Kidney (tissue), 14 donors: Measurements from ENCODE around the gene TAS2R9. TPM values are rescaled to one million over a fixed set of nuclear protein-coding genes. Genes with fewer than 3 reads are reported as not detected.

Experiments
- DNase-seq, 5 donors: peaks; one replicate each; pipeline ENCODE4 v3.0.0-alpha.2; 2013 to 2020
- FAIRE-seq: peaks from 2 replicates; lab custom pipeline; 2012; peaks lifted over from hg19 to GRCh38; lab: Jason Lieb, UNC
- H3K27ac ChIP-seq, 2 donors: one replicate each; pipeline ENCODE4 v1.7.0; 2013; ENCODE audit warnings: low read depth in 2 of 2, low read length in 2 of 2, inconsistent platforms in 1 of 2
- H3K27me3 ChIP-seq: one replicate; pipeline ENCODE4 v1.7.1; 2013; ENCODE audit warnings: low read length, inconsistent platforms; ENCODE audit not compliant: control insufficient read depth, insufficient read depth
- H3K36me3 ChIP-seq, 3 donors: one replicate each; pipeline versions ENCODE4 v1.7.0 to v1.7.1; 2013; ENCODE audit warnings: low read length in 3 of 3, control low read depth in 1 of 3, inconsistent platforms in 1 of 3; ENCODE audit not compliant: insufficient read depth in 3 of 3, control insufficient read depth in 2 of 3
- H3K4me1 ChIP-seq, 3 donors: one replicate each; pipeline versions ENCODE4 v1.7.0 to v1.7.1; 2013; ENCODE audit warnings: low read length in 3 of 3, inconsistent platforms in 1 of 3, low read depth in 1 of 3; ENCODE audit not compliant: control insufficient read depth in 2 of 3, insufficient read depth in 2 of 3
- H3K4me3 ChIP-seq, 3 donors: one replicate each; pipeline versions ENCODE4 v1.7.0 to v1.8.1; 2013; ENCODE audit warnings: low read length in 3 of 3, control low read depth in 1 of 3, inconsistent platforms in 1 of 3
- H3K9ac ChIP-seq, 3 donors: one replicate each; pipeline versions ENCODE4 v1.7.0 to v1.7.1; 2013; ENCODE audit warnings: low read length in 3 of 3, control low read depth in 1 of 3, inconsistent platforms in 1 of 3
- H3K9me3 ChIP-seq, 3 donors: one replicate each; pipeline versions ENCODE4 v1.7.0 to v1.7.1; 2013; ENCODE audit warnings: low read length in 3 of 3, control low read depth in 1 of 3, inconsistent platforms in 1 of 3; ENCODE audit not compliant: control insufficient read depth in 2 of 3, insufficient read depth in 1 of 3
- intact Hi-C: fragments of 100-400 bp; cut with DNase I; formaldehyde crosslinking; loops from one replicate; pipeline ENCODE4 v1.11.1; 2022
- polyA plus RNA-seq: library from polyadenylated mRNA; stranded (reverse); fragments of 350-450 nt; fragmentation: Illumina TruSeq; extraction: RNeasy Lipid Tissue Mini Kit (QIAGEN cat#74804); gene quantifications from one replicate; pipeline ENCODE4 v1.2.3, GENCODE V29; 2014; ENCODE audit warnings: low read depth, low replicate concordance; ENCODE audit not compliant: insufficient read depth
- total RNA-seq: library from RNA; stranded (reverse); fragmentation: NEBNext Ultra II Directional; extraction: Animal tissue kit (Norgen Biotek cat#: 25700); gene quantifications from one replicate; pipeline ENCODE4 v1.2.1, GENCODE V29; 2021
- TF ChIP-seq, protein P1 (sequence below): IDR thresholded peaks from 3 replicates; pipeline ENCODE4 v1.5.1; 2012; ENCODE audit warnings: mild to moderate bottlenecking, moderate library complexity, borderline replicate concordance; ENCODE audit not compliant: insufficient read depth; ENCODE audit errors: extremely low read depth
- donor health status: control.
- donor health status: control.
- donor health status: control.
- donor health status: control.
- donor health status: control.
- donor health status: DM: yes; HTN: yes; CAD: no.
- donor health status: Normal renal cell carcinoma (clear cell type).

The TAS2R9 gene
- total and polyA plus RNA-seq, 2 donors from 2014 or later, result not detected

DNA sequence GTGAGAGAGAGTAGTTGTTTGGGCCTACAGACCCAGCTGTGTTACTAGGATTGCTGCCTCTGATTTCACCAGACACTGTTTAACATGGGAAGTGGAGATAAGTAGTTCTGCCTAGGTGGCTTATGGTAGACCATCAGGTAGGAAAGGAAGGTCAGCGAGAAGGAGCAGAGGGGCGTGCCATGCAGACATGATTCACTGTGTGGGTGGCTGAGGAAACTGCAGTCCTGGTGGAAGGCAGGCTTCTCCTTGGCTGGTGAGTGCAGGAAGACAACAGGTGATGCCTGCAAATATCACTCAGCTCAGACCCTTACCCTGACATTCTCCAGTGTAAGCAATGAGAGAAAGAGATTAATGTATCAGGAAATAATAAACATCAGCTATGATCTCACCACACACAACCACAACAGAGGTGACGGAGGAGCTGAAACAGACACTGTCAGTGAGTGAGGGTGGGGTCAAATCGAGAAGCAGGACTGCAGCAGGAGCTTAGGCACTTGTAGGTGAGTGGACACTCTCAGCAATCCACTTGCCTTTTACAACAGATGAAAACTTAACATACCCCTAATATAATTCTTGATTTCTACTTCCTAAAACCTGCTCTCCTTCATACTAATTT, 41.4 kb upstream of the TAS2R9 start:
- TF ChIP-seq, protein P1, sequence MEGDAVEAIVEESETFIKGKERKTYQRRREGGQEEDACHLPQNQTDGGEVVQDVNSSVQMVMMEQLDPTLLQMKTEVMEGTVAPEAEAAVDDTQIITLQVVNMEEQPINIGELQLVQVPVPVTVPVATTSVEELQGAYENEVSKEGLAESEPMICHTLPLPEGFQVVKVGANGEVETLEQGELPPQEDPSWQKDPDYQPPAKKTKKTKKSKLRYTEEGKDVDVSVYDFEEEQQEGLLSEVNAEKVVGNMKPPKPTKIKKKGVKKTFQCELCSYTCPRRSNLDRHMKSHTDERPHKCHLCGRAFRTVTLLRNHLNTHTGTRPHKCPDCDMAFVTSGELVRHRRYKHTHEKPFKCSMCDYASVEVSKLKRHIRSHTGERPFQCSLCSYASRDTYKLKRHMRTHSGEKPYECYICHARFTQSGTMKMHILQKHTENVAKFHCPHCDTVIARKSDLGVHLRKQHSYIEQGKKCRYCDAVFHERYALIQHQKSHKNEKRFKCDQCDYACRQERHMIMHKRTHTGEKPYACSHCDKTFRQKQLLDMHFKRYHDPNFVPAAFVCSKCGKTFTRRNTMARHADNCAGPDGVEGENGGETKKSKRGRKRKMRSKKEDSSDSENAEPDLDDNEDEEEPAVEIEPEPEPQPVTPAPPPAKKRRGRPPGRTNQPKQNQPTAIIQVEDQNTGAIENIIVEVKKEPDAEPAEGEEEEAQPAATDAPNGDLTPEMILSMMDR, result no peak
- intact Hi-C loops, result no loop called here
- H3K9ac ChIP-seq, result no peak overlapping the region

DNA sequence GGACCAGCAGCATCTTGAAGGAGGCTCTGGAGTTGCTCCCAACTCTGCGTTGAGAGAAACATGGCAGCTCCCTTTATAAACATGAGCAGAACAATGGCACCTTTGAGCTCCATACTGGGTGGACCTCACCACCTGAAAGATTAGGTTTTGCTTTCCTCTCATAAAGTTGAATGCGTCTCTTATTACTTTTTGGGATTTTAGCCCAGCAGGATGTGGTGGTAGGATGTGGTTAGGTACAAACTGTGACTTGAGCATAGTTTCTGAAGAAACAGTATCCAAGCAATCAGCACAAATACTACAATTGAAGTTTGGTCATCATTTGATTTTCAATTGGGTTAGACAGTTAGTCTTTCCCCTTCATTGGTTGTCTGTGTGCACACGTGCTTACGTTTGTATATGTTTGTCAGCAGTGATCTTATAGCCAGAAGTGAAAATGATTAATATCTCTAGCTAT, 39.5 kb upstream of the TAS2R9 start, which contains the start of gene PRR4:
PRR4 (minus strand) TSS at position 51 of the 454 bp plus-strand sequence; CDS start at position 13, 38 bp downstream.
- TF ChIP-seq, protein P1, result no peak
- no peak for FAIRE-seq

More for the DNA sequence above, 41.4 kb upstream of the TAS2R9 start:
- DNase-seq, result no peak
- Histone ChIP-seq H3K4me1 (no peaks in the 10 kb centered on the region), H3K4me3 (no peak overlapping the region), H3K9me3 (peaks cover 0 to 1% (median 0%) of the 10 kb centered on the region in 3 donors), H3K36me3 (peaks cover 0 to 2% (median 0%) of the 10 kb centered on the region in 3 donors), H3K27ac (no peak overlapping the region), H3K27me3 (no peaks in the 10 kb centered on the region)
- FAIRE-seq, result no peak

DNA sequence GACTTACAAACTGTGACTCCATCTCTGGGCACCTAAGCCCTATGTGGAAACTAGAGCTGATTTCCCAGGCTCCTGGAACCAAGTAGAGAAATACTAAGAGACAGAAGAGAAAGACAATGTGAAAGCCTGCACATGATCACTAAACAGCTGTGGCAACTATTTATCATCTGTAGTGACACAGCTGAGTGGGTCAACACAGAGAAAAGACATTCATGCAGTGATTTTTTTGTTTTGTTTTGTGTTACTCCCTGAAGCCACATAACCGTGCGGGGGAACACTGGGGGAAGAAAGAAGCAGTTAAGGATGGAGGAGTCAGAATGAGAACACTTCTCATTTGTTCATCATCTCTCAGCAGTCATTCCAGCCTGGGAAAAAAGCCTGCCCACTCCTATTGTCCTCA, 37.8 kb upstream of the TAS2R9 start:
- H3K27ac ChIP-seq, result no peak overlapping the region
- FAIRE-seq (no peak), DNase-seq (peak in 2 of 5 donors; percentile 5 to 29)
- H3K36me3 ChIP-seq, result peaks cover 0 to 2% (median 0%) of the 10 kb centered on the region in 3 donors
- no peaks in the 10 kb centered on the region for H3K27me3 ChIP-seq
- intact Hi-C loops, result no loop called here
- no peaks in the 10 kb centered on the region for H3K4me1 ChIP-seq
- no peaks in the 10 kb centered on the region for H3K9me3 ChIP-seq
- H3K9ac ChIP-seq, result no peak overlapping the region
- H3K4me3 ChIP-seq, result no peak overlapping the region
- TF ChIP-seq, protein P1, result no peak

More for the DNA sequence above, 39.5 kb upstream of the TAS2R9 start, which contains the start of gene PRR4:
- no peak within 1 kb of the TSS for H3K4me3 ChIP-seq
- intact Hi-C loops, result no loop called here
- H3K4me1 ChIP-seq, result no peaks in the 10 kb centered on the region
- peaks cover 0 to 2% (median 0%) of the 10 kb centered on the region in 3 donors for H3K36me3 ChIP-seq
- H3K27me3 ChIP-seq, result no peaks in the 10 kb centered on the region
- H3K9ac ChIP-seq, result no peak within 1 kb of the TSS
- DNase-seq, result no peak
- H3K9me3 ChIP-seq, result no peaks in the 10 kb centered on the region
- no peak within 1 kb of the TSS for H3K27ac ChIP-seq
